Activated naive CD4-positive, alpha-beta T cell treated with anti-CD3 and anti-CD28 coated beads, Interleukin-2, amount 50 U/mL, for 72 hours (primary cell): ENCODE measurements around the gene ROBO2. TPM values are rescaled to one million over a fixed set of nuclear protein-coding genes. Genes with fewer than 3 reads are reported as not detected.

Experiments
- ATAC-seq, 2 donors: fragments of 150-1000 bp; cut with Tn5 transposase; 2 replicates each; pipeline ENCODE4 v1.10.0; 2021; ENCODE audit warnings: mild to moderate bottlenecking in 2 of 2, moderate library complexity in 2 of 2
- DNase-seq, 2 donors: peaks; one replicate each; pipeline ENCODE4 v3.0.0; 2021 to 2022; ENCODE audit warnings: low spot score in 2 of 2
- H3K27ac Mint-ChIP-seq, 2 donors: one replicate each; pipeline ENCODE4 v1.8.0; 2022; ENCODE audit warnings: mild to moderate bottlenecking in 2 of 2, mixed read lengths in 2 of 2
- H3K36me3 Mint-ChIP-seq, 2 donors: one replicate each; pipeline ENCODE4 v1.8.0; 2022; ENCODE audit warnings: mixed read lengths in 2 of 2
- H3K9me3 Mint-ChIP-seq, 2 donors: one replicate each; pipeline ENCODE4 v1.8.0; 2022; ENCODE audit warnings: mixed read lengths in 2 of 2
- total RNA-seq, 2 donors: library from RNA; stranded (reverse); gene quantifications; one replicate each; pipeline ENCODE4 v1.2.3, GENCODE V29; 2022

Gene ROBO2
- total RNA-seq, 2 donors from 2014 or later, result not detected

- no peak for ATAC-seq
- peaks cover 5 to 18% of the 10 kb centered on the region in 2 donors for H3K9me3 Mint-ChIP-seq
- no peaks in the 10 kb centered on the region for H3K36me3 Mint-ChIP-seq
- DNase-seq, result no peak
- H3K27ac Mint-ChIP-seq, result no peak overlapping the region
Observed at GRCh38 chr3:77079988-77080610, 40.2 kb downstream of the ROBO2 start.

- ATAC-seq, result no peak
- Mint-ChIP-seq H3K27ac (no peak overlapping the region), H3K9me3 (peaks cover 5 to 18% of the 10 kb centered on the region in 2 donors), H3K36me3 (no peaks in the 10 kb centered on the region)
- DNase-seq, result no peak
Observed at GRCh38 chr3:77081240-77081661, 41.4 kb downstream of the ROBO2 start.

- no peak for ATAC-seq
- DNase-seq, result no peak
- Mint-ChIP-seq H3K27ac (no peak overlapping the region), H3K9me3 (peaks cover 5 to 13% of the 10 kb centered on the region in 2 donors), H3K36me3 (no peaks in the 10 kb centered on the region)
Observed at GRCh38 chr3:77084511-77084910, 44.6 kb downstream of the ROBO2 start.

GRCh38 chr3:77086408-77086807 is 46.5 kb downstream of the ROBO2 start:
- ATAC-seq (no peak), DNase-seq (no peak)
- Mint-ChIP-seq H3K36me3 (no peaks in the 10 kb centered on the region), H3K9me3 (peaks cover 9 to 10% of the 10 kb centered on the region in 2 donors), H3K27ac (no peak overlapping the region)

- H3K27ac Mint-ChIP-seq, result no peak overlapping the region
- peaks cover 6 to 19% of the 10 kb centered on the region in 2 donors for H3K9me3 Mint-ChIP-seq
- no peak for DNase-seq
- no peaks in the 10 kb centered on the region for H3K36me3 Mint-ChIP-seq
- ATAC-seq, result no peak
Observed at GRCh38 chr3:77091809-77092208, 51.9 kb downstream of the ROBO2 start.

- H3K9me3 Mint-ChIP-seq, result peaks cover 17 to 28% of the 10 kb centered on the region in 2 donors
- ATAC-seq (no peak), DNase-seq (no peak)
- H3K36me3 Mint-ChIP-seq, result no peaks in the 10 kb centered on the region
- no peak overlapping the region for H3K27ac Mint-ChIP-seq
Observed at GRCh38 chr3:77093101-77093500, 53.2 kb downstream of the ROBO2 start.

- H3K27ac Mint-ChIP-seq, result no peak overlapping the region
- no peaks in the 10 kb centered on the region for H3K36me3 Mint-ChIP-seq
- no peak for DNase-seq
- ATAC-seq, result no peak
- H3K9me3 Mint-ChIP-seq, result peaks cover 23 to 25% of the 10 kb centered on the region in 2 donors
Observed at GRCh38 chr3:77096145-77096544, 56.2 kb downstream of the ROBO2 start.

GRCh38 chr3:77096966-77097890 is 57.3 kb downstream of the ROBO2 start:
- H3K36me3 Mint-ChIP-seq, result no peaks in the 10 kb centered on the region
- no peak overlapping the region for H3K27ac Mint-ChIP-seq
- ATAC-seq (no peak), DNase-seq (no peak)
- peaks cover 29 to 30% of the 10 kb centered on the region in 2 donors for H3K9me3 Mint-ChIP-seq

- peaks cover 10 to 17% of the 10 kb centered on the region in 2 donors for H3K9me3 Mint-ChIP-seq
- no peak for ATAC-seq
- no peak for DNase-seq
- H3K27ac Mint-ChIP-seq, result no peak overlapping the region
- no peaks in the 10 kb centered on the region for H3K36me3 Mint-ChIP-seq
Observed at GRCh38 chr3:77102951-77103769, 63.3 kb downstream of the ROBO2 start.

GRCh38 chr3:77122652-77123051 is 82.8 kb downstream of the ROBO2 start:
- ATAC-seq (no peak), DNase-seq (no peak)
- no peak overlapping the region for H3K27ac Mint-ChIP-seq
- peaks cover 0 to 4% of the 10 kb centered on the region in 2 donors for H3K36me3 Mint-ChIP-seq
- peaks cover 7 to 13% of the 10 kb centered on the region in 2 donors for H3K9me3 Mint-ChIP-seq

GRCh38 chr3:77125966-77126365 is 86.1 kb downstream of the ROBO2 start:
- H3K9me3 Mint-ChIP-seq, result peaks cover 9 to 14% of the 10 kb centered on the region in 2 donors
- DNase-seq (no peak), ATAC-seq (no peak)
- H3K27ac Mint-ChIP-seq, result no peak overlapping the region
- H3K36me3 Mint-ChIP-seq, result peaks cover 0 to 4% of the 10 kb centered on the region in 2 donors

GRCh38 chr3:77134769-77135168 is 94.9 kb downstream of the ROBO2 start:
- Mint-ChIP-seq H3K27ac (no peak overlapping the region), H3K36me3 (no peaks in the 10 kb centered on the region), H3K9me3 (peaks cover 0 to 4% of the 10 kb centered on the region in 2 donors)
- no peak for DNase-seq
- ATAC-seq, result no peak

GRCh38 chr3:77137559-77137958 is 97.7 kb downstream of the ROBO2 start:
- DNase-seq, result no peak
- no peak for ATAC-seq
- Mint-ChIP-seq H3K36me3 (no peaks in the 10 kb centered on the region), H3K27ac (no peak overlapping the region), H3K9me3 (no peaks in the 10 kb centered on the region)

- H3K36me3 Mint-ChIP-seq, result peaks cover 0 to 6% of the 10 kb centered on the region in 2 donors
- H3K27ac Mint-ChIP-seq, result no peak overlapping the region
- peaks cover 7% of the 10 kb centered on the region in 2 donors for H3K9me3 Mint-ChIP-seq
- DNase-seq (no peak), ATAC-seq (no peak)
Observed at GRCh38 chr3:77139624-77140023, 99.7 kb downstream of the ROBO2 start.

GRCh38 chr3:77141423-77141822 is 101.5 kb downstream of the ROBO2 start:
- Mint-ChIP-seq H3K36me3 (peaks cover 0 to 6% of the 10 kb centered on the region in 2 donors), H3K27ac (no peak overlapping the region), H3K9me3 (peaks cover 7% of the 10 kb centered on the region in 2 donors)
- ATAC-seq (no peak), DNase-seq (no peak)

GRCh38 chr3:77142578-77142977 is 102.7 kb downstream of the ROBO2 start:
- DNase-seq (no peak), ATAC-seq (no peak)
- no peak overlapping the region for H3K27ac Mint-ChIP-seq
- H3K36me3 Mint-ChIP-seq, result peaks cover 0 to 6% of the 10 kb centered on the region in 2 donors
- H3K9me3 Mint-ChIP-seq, result peaks cover 7% of the 10 kb centered on the region in 2 donors

GRCh38 chr3:77146004-77146403 is 106.1 kb downstream of the ROBO2 start:
- no peak for DNase-seq
- H3K27ac Mint-ChIP-seq, result no peak overlapping the region
- no peak for ATAC-seq

More at GRCh38 chr3:77146004-77146403, 106.1 kb downstream of the ROBO2 start:
- H3K36me3 Mint-ChIP-seq, result peaks cover 0 to 6% of the 10 kb centered on the region in 2 donors
- peaks cover 7% of the 10 kb centered on the region in 2 donors for H3K9me3 Mint-ChIP-seq
